Body of pancreas (tissue), 4 donors: Measurements from ENCODE around the gene SNPH.

ENCODE experiments used
- CTCF ChIP-seq, 7 experiments: fragments of 450-650 bp in 4 of 7; fragments of 200-600 bp in 3 of 7; sonication (generic) in 3 of 7; IDR thresholded peaks; one replicate each; pipeline ENCODE4 v1.5.1; 2016 to 2019; ENCODE audit warnings: antibody characterized with exemption in 7 of 7
- POLR2A ChIP-seq, 3 donors: fragments of 450-650 bp; IDR thresholded peaks; one replicate each; pipeline ENCODE4 v1.6.1; 2016; ENCODE audit warnings: antibody characterized with exemption in 3 of 3, mild to moderate bottlenecking in 2 of 3

- TF ChIP-seq CTCF (IDR thresholded peaks at IDR 0.05) (no peak), POLR2A (IDR thresholded peaks at IDR 0.05) (no peak)
These were observed 11.8 kb upstream of the SNPH start for GRCh38 chr20:1254254-1254653.
